ENCODE measurements around the gene INF2.

The INF2 gene

GRCh38 chr14:104678346-104678745 is 11.1 kb upstream of the INF2 start:
- Histone ChIP-seq H3K27ac (peak overlapping the region; percentile 88), H3K27me3 (replicated peaks) (no peaks in the 10 kb centered on the region), H3K4me3 (ENCODE audit: low read depth, low read length) (peak overlapping the region; percentile 52), H3K36me3 (replicated peaks) (no peaks in the 10 kb centered on the region)
- in situ Hi-C loops (cut with HindIII; ENCODE audit: low pct_ligation_motif_present, low sequenced_read_pairs) = no loop called here
- TF ChIP-seq, protein P1, sequence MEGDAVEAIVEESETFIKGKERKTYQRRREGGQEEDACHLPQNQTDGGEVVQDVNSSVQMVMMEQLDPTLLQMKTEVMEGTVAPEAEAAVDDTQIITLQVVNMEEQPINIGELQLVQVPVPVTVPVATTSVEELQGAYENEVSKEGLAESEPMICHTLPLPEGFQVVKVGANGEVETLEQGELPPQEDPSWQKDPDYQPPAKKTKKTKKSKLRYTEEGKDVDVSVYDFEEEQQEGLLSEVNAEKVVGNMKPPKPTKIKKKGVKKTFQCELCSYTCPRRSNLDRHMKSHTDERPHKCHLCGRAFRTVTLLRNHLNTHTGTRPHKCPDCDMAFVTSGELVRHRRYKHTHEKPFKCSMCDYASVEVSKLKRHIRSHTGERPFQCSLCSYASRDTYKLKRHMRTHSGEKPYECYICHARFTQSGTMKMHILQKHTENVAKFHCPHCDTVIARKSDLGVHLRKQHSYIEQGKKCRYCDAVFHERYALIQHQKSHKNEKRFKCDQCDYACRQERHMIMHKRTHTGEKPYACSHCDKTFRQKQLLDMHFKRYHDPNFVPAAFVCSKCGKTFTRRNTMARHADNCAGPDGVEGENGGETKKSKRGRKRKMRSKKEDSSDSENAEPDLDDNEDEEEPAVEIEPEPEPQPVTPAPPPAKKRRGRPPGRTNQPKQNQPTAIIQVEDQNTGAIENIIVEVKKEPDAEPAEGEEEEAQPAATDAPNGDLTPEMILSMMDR (IDR thresholded peaks at IDR 0.05; ENCODE audit: low read depth, low read length, missing control alignments) = no peak
- DNase-seq = no peak

- no peak overlapping the region for H3K4me3 ChIP-seq (ENCODE audit: low read depth, low read length)
- TF ChIP-seq, protein P1 (IDR thresholded peaks at IDR 0.05; ENCODE audit: low read depth, low read length, missing control alignments) = no peak
- in situ Hi-C loops (cut with HindIII; ENCODE audit: low pct_ligation_motif_present, low sequenced_read_pairs) = no loop called here
- DNase-seq = no peak
- no peak overlapping the region for H3K27ac ChIP-seq
- H3K27me3 ChIP-seq (replicated peaks) = no peaks in the 10 kb centered on the region
- no peaks in the 10 kb centered on the region for H3K36me3 ChIP-seq (replicated peaks)
Measured at GRCh38 chr14:104678901-104679705, 10.3 kb upstream of the INF2 start.

- Histone ChIP-seq H3K27me3 (replicated peaks) (no peaks in the 10 kb centered on the region), H3K4me3 (ENCODE audit: low read depth, low read length) (peak overlapping the region; percentile 17), H3K36me3 (replicated peaks) (no peaks in the 10 kb centered on the region), H3K27ac (peak overlapping the region; percentile 97)
- in situ Hi-C loops (cut with HindIII; ENCODE audit: low pct_ligation_motif_present, low sequenced_read_pairs) = no loop called here
- TF ChIP-seq, protein P1 (IDR thresholded peaks at IDR 0.05; ENCODE audit: low read depth, low read length, missing control alignments) = no peak
- DNase-seq = peak; percentile 80
Measured at GRCh38 chr14:104680056-104680805, 9.2 kb upstream of the INF2 start.

- Histone ChIP-seq H3K27ac (peak overlapping the region; percentile 97), H3K36me3 (replicated peaks) (no peaks in the 10 kb centered on the region), H3K27me3 (replicated peaks) (no peaks in the 10 kb centered on the region), H3K4me3 (ENCODE audit: low read depth, low read length) (no peak overlapping the region)
- DNase-seq = peak; percentile 74
- TF ChIP-seq, protein P1 (IDR thresholded peaks at IDR 0.05; ENCODE audit: low read depth, low read length, missing control alignments) = peak; percentile 48
- in situ Hi-C loops (cut with HindIII; ENCODE audit: low pct_ligation_motif_present, low sequenced_read_pairs) = no loop called here
Measured at GRCh38 chr14:104680806-104681688, 8.4 kb upstream of the INF2 start.

- TF ChIP-seq, protein P1 (IDR thresholded peaks at IDR 0.05; ENCODE audit: low read depth, low read length, missing control alignments) = no peak
- no peaks in the 10 kb centered on the region for H3K36me3 ChIP-seq (replicated peaks)
- no peaks in the 10 kb centered on the region for H3K27me3 ChIP-seq (replicated peaks)
- H3K27ac ChIP-seq = peak overlapping the region; percentile 97
- peak; percentile 78 for DNase-seq
- in situ Hi-C loops (cut with HindIII; ENCODE audit: low pct_ligation_motif_present, low sequenced_read_pairs) = no loop called here
- peak overlapping the region; percentile 42 for H3K4me3 ChIP-seq (ENCODE audit: low read depth, low read length)
Measured at GRCh38 chr14:104681689-104682074, 7.7 kb upstream of the INF2 start.
